ENCODE measurements around the gene AIFM3.

DNA sequence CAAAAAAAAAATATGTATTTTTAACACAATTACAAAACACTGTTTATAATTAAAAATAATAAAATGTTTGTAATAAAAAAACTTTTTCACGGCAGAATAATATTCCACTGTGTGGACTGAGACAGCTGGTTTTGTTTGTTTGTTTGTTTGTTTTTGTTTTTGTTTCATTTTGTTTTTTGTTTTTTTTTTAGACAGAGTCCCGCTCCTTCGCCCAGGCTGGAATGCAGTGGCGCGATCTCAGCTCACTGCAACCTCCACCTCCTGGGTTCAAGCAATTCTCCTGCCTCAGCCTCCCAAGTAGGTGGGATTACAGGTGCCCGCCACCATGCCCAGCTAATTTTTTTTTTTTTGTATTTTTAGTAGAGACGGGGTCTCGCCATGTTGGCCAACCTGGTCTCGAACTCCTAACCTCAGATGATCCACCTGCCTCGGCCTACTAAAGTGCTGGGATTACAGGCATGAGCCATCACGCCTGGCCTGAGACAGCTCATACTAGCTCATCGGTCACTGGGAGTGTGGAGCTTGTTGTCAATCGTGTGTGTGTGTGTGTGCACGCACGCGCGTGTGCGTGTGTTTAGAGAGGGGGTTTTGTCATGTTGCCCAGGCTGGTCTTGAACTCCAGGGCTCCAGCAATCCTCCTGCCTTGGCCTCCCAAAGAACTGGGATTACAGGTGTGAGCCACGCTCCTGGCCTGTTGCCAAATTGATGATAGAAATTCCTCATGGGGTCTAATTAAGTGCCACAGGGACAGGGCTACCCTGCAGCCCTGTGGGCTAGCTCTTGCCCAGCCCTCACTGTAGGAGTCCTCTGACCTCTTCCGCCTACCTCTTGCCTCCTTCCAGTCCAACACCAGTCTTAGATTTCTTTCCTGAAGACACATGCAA lies 7.2 kb upstream of the AIFM3 start:
- TF ChIP-seq, protein P1, sequence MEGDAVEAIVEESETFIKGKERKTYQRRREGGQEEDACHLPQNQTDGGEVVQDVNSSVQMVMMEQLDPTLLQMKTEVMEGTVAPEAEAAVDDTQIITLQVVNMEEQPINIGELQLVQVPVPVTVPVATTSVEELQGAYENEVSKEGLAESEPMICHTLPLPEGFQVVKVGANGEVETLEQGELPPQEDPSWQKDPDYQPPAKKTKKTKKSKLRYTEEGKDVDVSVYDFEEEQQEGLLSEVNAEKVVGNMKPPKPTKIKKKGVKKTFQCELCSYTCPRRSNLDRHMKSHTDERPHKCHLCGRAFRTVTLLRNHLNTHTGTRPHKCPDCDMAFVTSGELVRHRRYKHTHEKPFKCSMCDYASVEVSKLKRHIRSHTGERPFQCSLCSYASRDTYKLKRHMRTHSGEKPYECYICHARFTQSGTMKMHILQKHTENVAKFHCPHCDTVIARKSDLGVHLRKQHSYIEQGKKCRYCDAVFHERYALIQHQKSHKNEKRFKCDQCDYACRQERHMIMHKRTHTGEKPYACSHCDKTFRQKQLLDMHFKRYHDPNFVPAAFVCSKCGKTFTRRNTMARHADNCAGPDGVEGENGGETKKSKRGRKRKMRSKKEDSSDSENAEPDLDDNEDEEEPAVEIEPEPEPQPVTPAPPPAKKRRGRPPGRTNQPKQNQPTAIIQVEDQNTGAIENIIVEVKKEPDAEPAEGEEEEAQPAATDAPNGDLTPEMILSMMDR (conservative IDR thresholded peaks at IDR 0.05 in 1 of 2, IDR thresholded peaks at IDR 0.05 in 1 of 2; ENCODE audit: extremely low read depth in 1 of 2, insufficient read depth in 1 of 2, low read depth in 1 of 2, low read length in 2 of 2), result no peak
- no peak for TF ChIP-seq EZH2 (IDR thresholded peaks at IDR 0.05; ENCODE audit: borderline replicate concordance, low read length)

Measured in mammary epithelial cell (primary cell).